ENCODE data around the gene NKX6-2. TPM values are rescaled to one million over a fixed set of nuclear protein-coding genes. Genes with fewer than 3 reads are reported as not detected.

The NKX6-2 gene
- total RNA-seq, 4 donors from 2014 or later: 0.57 TPM; not detected in 3

DNA sequence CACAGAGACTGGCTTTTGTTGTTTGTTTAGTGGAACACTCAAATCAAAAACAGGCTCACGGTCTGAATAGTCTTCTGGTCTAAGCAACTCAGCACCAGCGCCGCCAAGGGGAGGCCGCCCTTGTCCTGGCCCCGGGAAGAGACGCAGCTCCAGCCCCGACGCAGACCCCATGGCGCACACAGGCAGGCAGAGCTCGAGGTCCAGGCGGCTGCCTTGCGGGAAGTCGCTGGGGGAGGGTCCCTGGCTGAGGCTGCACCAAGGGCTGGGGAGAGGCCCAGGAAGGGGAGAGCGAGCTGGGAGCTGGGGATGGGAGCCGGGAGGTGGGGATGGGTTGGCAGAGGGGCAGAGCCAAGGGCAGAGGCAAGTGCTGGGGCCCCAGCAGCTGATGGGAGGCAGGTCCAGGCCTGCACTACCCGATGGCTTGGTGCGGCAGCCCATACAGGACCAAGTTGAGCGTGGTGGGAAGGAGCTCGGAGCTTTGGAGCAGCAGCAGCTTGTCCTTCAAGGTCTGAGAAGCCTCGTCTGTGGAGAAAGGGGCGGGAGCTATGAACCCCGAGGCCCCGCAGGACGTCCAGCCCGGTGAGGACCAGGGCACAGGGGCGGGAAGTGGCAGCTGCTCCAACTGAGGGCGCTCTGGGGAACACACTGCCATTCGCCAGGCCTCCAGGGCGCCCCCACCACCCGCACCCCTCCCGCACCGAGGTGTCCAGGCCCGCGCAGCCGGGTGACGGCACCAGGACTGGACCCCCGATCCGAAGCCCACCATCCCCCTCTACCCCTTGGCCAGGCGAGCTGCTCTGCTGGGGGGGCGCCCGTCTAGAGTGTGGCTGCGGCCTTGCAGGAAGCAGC lies 22.7 kb upstream of the NKX6-2 start:
- Histone ChIP-seq H3K4me1 (no peaks in the 10 kb centered on the region), H3K27ac (no peak overlapping the region), H3K9me3 (no peaks in the 10 kb centered on the region), H3K4me3 (no peak overlapping the region), H3K36me3 (no peaks in the 10 kb centered on the region), H3K27me3 (peaks cover 0 to 64% (median 0%) of the 10 kb centered on the region in 4 donors)
- intact Hi-C loops (cut with DNase I): no loop called here
- TF ChIP-seq, protein P1, sequence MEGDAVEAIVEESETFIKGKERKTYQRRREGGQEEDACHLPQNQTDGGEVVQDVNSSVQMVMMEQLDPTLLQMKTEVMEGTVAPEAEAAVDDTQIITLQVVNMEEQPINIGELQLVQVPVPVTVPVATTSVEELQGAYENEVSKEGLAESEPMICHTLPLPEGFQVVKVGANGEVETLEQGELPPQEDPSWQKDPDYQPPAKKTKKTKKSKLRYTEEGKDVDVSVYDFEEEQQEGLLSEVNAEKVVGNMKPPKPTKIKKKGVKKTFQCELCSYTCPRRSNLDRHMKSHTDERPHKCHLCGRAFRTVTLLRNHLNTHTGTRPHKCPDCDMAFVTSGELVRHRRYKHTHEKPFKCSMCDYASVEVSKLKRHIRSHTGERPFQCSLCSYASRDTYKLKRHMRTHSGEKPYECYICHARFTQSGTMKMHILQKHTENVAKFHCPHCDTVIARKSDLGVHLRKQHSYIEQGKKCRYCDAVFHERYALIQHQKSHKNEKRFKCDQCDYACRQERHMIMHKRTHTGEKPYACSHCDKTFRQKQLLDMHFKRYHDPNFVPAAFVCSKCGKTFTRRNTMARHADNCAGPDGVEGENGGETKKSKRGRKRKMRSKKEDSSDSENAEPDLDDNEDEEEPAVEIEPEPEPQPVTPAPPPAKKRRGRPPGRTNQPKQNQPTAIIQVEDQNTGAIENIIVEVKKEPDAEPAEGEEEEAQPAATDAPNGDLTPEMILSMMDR (IDR thresholded peaks at IDR 0.05): no peak
- no peak for TF ChIP-seq POLR2A (IDR thresholded peaks at IDR 0.05)
- no peak for DNase-seq
- WGBS, 2 donors: 30 to 59% methylated on average over 4 to 8 of the region's 42 CpGs

GRCh38 chr10:132807621-132808049 lies 21.7 kb upstream of the NKX6-2 start:
- no CpG with 5 or more reads among the region's 27 CpGs for WGBS, 2 donors
- no peaks in the 10 kb centered on the region for H3K36me3 ChIP-seq
- no peak for TF ChIP-seq POLR2A (IDR thresholded peaks at IDR 0.05)
- TF ChIP-seq, protein P1 (IDR thresholded peaks at IDR 0.05): no peak
- H3K27ac ChIP-seq: no peak overlapping the region
- no peaks in the 10 kb centered on the region for H3K9me3 ChIP-seq
- H3K4me1 ChIP-seq: no peaks in the 10 kb centered on the region
- DNase-seq: no peak
- no peak overlapping the region for H3K4me3 ChIP-seq
- intact Hi-C loops (cut with DNase I): no loop called here
- H3K27me3 ChIP-seq: peaks cover 0 to 57% (median 0%) of the 10 kb centered on the region in 4 donors

DNA sequence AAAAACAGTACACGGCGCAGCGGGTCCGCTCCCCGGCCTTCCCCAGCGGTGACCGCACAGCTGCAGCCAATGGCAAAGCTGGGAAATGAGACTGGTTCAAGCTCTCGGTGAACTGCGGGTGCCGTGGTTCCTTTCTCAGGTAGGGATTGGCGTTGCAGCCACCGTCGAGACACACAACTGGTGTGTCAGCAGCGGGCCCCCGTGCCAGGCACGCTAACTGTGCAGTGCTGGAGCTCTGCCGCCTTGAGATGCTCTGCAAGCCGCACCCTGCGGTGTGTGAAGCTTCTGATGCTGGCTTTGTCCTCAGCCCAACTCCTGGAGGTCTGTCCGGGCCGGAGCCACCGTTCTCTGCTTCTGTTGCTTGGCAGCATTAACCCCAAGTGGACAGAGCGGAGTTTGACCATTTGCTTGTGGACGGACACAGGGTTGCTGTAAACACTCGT lies 20.6 kb upstream of the NKX6-2 start:
- intact Hi-C loops (cut with DNase I): no loop called here
- 81 to 86% methylated on average over 10 to 15 of the region's 25 CpGs for WGBS, 2 donors
- H3K27me3 ChIP-seq: peaks cover 0 to 52% (median 0%) of the 10 kb centered on the region in 4 donors
- no peaks in the 10 kb centered on the region for H3K36me3 ChIP-seq
- H3K27ac ChIP-seq: no peak overlapping the region
- TF ChIP-seq, protein P1 (IDR thresholded peaks at IDR 0.05): no peak
- no peak for TF ChIP-seq POLR2A (IDR thresholded peaks at IDR 0.05)
- no peak overlapping the region for H3K4me3 ChIP-seq
- H3K4me1 ChIP-seq: no peaks in the 10 kb centered on the region
- H3K9me3 ChIP-seq: peaks cover 0 to 5% (median 3%) of the 10 kb centered on the region in 3 donors
- no peak for DNase-seq

DNA sequence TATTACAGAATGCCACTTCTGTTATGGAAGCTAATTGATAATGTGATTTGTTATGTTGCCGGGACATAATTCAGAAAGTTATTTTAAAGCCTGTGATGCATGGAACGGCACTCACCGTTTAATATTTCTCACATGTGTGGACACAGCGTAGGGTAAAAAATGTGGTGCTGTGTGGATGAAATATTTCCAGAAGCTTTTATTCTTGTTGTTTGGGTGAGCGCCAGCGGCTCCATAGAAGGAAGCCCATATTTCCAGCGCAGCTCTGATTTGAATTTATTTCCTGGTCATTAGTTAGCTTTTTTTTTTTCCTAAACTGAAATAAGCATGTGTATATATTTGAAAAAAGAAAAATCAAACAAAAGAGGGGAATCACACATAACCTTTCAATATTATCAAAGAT lies 20.2 kb upstream of the NKX6-2 start:
- TF ChIP-seq, protein P1 (IDR thresholded peaks at IDR 0.05): no peak
- no peak for TF ChIP-seq POLR2A (IDR thresholded peaks at IDR 0.05)
- peaks cover 0 to 47% (median 0%) of the 10 kb centered on the region in 4 donors for H3K27me3 ChIP-seq
- H3K9me3 ChIP-seq: peaks cover 0 to 5% (median 3%) of the 10 kb centered on the region in 3 donors
- no peak for DNase-seq
- intact Hi-C loops (cut with DNase I): no loop called here
- H3K36me3 ChIP-seq: no peaks in the 10 kb centered on the region
- no peak overlapping the region for H3K4me3 ChIP-seq
- H3K27ac ChIP-seq: no peak overlapping the region
- 25 to 36% methylated on average over 7 of the region's 7 CpGs for WGBS, 2 donors
- no peaks in the 10 kb centered on the region for H3K4me1 ChIP-seq

DNA sequence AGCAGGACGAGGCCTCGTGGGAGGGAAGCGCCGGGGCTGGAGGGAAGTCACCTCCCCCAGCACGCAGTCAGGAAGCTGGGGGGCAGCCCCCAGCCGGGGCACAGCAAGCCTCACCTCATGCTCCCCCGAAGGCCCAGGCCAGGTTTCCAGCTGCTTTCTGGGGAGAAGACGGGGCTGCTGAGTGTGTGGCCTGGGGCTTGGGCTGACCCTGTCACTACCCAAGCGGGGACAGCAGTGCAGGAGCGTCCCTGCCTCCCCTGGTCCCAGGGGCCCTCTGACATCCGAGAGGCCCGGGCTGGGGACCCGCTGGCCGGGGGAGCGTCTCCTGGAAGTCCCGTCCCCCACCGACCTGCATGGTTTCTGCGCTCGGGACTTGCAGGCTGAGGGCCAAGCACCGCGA lies 19.7 kb upstream of the NKX6-2 start:
- peaks cover 0 to 5% (median 3%) of the 10 kb centered on the region in 3 donors for H3K9me3 ChIP-seq
- no peak for TF ChIP-seq POLR2A (IDR thresholded peaks at IDR 0.05)
- TF ChIP-seq, protein P1 (IDR thresholded peaks at IDR 0.05): no peak
- no peak for DNase-seq
- H3K27ac ChIP-seq: no peak overlapping the region
- H3K36me3 ChIP-seq: no peaks in the 10 kb centered on the region
- WGBS, 2 donors: 50 to 61% methylated on average over 5 to 13 of the region's 21 CpGs
- H3K4me1 ChIP-seq: no peaks in the 10 kb centered on the region
- intact Hi-C loops (cut with DNase I): no loop called here
- no peak overlapping the region for H3K4me3 ChIP-seq
- H3K27me3 ChIP-seq: peaks cover 0 to 42% (median 0%) of the 10 kb centered on the region in 4 donors

All from esophagus squamous epithelium (tissue), 5 donors.